ENCODE measurements around the gene MARCHF10.

The MARCHF10 gene

DNA sequence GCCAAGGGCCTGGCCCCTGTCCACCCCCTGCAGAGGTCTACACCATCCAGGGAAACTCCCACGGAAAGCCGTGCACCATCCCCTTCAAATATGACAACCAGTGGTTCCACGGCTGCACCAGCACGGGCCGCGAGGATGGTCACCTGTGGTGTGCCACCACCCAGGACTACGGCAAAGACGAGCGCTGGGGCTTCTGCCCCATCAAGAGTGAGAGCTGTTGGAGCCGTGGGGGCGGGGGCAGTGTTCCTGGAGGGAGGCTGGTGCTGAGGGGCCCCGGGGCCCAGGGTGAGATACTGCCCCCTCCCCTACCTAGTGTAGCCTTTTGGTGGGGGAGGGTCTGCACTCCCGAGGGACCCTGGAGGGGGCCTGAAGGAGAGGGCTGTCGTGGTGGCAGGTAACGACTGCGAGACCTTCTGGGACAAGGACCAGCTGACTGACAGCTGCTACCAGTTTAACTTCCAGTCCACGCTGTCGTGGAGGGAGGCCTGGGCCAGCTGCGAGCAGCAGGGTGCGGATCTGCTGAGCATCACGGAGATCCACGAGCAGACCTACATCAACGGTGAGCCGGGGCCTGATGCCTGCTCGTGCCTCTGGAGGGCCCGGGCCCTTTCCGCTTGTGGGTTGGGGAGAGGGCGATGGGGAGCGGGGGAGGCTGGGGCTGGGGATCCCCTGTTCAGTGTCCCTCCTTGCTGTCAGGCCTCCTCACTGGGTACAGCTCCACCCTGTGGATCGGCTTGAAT is 141.9 kb downstream of the MARCHF10 start:
- no peak overlapping the region for H3K4me3 ChIP-seq (ENCODE audit: low read length)
- H3K36me3 ChIP-seq (replicated peaks; ENCODE audit: low read depth, low read length) = no peaks in the 10 kb centered on the region
- H3K79me2 ChIP-seq (ENCODE audit: low read length) = no peaks in the 10 kb centered on the region
- H4K20me1 ChIP-seq (ENCODE audit: insufficient read depth, low read length) = no peaks in the 10 kb centered on the region
- no peak overlapping the region for H3K9ac ChIP-seq (ENCODE audit: low read length)
- H3K27me3 ChIP-seq (ENCODE audit: low read depth, low read length) = no peaks in the 10 kb centered on the region
- no peaks in the 10 kb centered on the region for H3K9me3 ChIP-seq (ENCODE audit: insufficient read depth, low read length)
- H3K4me1 ChIP-seq (ENCODE audit: low read length) = no peaks in the 10 kb centered on the region
- no peak overlapping the region for H2AFZ ChIP-seq (ENCODE audit: low read depth, low read length)
- no peak overlapping the region for H3K4me2 ChIP-seq (ENCODE audit: low read length)
- TF ChIP-seq, protein P1, sequence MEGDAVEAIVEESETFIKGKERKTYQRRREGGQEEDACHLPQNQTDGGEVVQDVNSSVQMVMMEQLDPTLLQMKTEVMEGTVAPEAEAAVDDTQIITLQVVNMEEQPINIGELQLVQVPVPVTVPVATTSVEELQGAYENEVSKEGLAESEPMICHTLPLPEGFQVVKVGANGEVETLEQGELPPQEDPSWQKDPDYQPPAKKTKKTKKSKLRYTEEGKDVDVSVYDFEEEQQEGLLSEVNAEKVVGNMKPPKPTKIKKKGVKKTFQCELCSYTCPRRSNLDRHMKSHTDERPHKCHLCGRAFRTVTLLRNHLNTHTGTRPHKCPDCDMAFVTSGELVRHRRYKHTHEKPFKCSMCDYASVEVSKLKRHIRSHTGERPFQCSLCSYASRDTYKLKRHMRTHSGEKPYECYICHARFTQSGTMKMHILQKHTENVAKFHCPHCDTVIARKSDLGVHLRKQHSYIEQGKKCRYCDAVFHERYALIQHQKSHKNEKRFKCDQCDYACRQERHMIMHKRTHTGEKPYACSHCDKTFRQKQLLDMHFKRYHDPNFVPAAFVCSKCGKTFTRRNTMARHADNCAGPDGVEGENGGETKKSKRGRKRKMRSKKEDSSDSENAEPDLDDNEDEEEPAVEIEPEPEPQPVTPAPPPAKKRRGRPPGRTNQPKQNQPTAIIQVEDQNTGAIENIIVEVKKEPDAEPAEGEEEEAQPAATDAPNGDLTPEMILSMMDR (IDR thresholded peaks at IDR 0.05; ENCODE audit: low read depth, low read length) = no peak
- no peak for TF ChIP-seq EZH2phosphoT487 (IDR thresholded peaks at IDR 0.05; ENCODE audit: low read depth)
- no peak overlapping the region for H3K27ac ChIP-seq (ENCODE audit: low read length)

- Histone ChIP-seq H4K20me1 (ENCODE audit: insufficient read depth, low read length) (no peaks in the 10 kb centered on the region), H3K27ac (ENCODE audit: low read length) (no peak overlapping the region), H2AFZ (ENCODE audit: low read depth, low read length) (no peak overlapping the region), H3K79me2 (ENCODE audit: low read length) (no peaks in the 10 kb centered on the region), H3K9ac (ENCODE audit: low read length) (no peak overlapping the region), H3K27me3 (ENCODE audit: low read depth, low read length) (no peaks in the 10 kb centered on the region), H3K4me1 (ENCODE audit: low read length) (no peaks in the 10 kb centered on the region), H3K4me3 (ENCODE audit: low read length) (no peak overlapping the region), H3K36me3 (replicated peaks; ENCODE audit: low read depth, low read length) (no peaks in the 10 kb centered on the region), H3K4me2 (ENCODE audit: low read length) (no peak overlapping the region), H3K9me3 (ENCODE audit: insufficient read depth, low read length) (no peaks in the 10 kb centered on the region; the same call in 1 of the 2 replicates)
- no peak for TF ChIP-seq EZH2phosphoT487 (IDR thresholded peaks at IDR 0.05; ENCODE audit: low read depth)
- TF ChIP-seq, protein P1 (IDR thresholded peaks at IDR 0.05; ENCODE audit: low read depth, low read length) = no peak
These were observed 142.5 kb downstream of the MARCHF10 start for GRCh38 chr17:62665599-62665998.

- Histone ChIP-seq H3K36me3 (replicated peaks; ENCODE audit: low read depth, low read length) (no peaks in the 10 kb centered on the region), H3K4me1 (ENCODE audit: low read length) (no peaks in the 10 kb centered on the region), H3K9ac (ENCODE audit: low read length) (no peak overlapping the region), H3K27ac (ENCODE audit: low read length) (no peak overlapping the region), H3K79me2 (ENCODE audit: low read length) (no peaks in the 10 kb centered on the region), H3K4me2 (ENCODE audit: low read length) (no peak overlapping the region), H2AFZ (ENCODE audit: low read depth, low read length) (no peak overlapping the region), H4K20me1 (ENCODE audit: insufficient read depth, low read length) (no peaks in the 10 kb centered on the region), H3K27me3 (ENCODE audit: low read depth, low read length) (no peaks in the 10 kb centered on the region), H3K4me3 (ENCODE audit: low read length) (no peak overlapping the region), H3K9me3 (ENCODE audit: insufficient read depth, low read length) (no peaks in the 10 kb centered on the region; the same call in 1 of the 2 replicates)
- no peak for TF ChIP-seq EZH2phosphoT487 (IDR thresholded peaks at IDR 0.05; ENCODE audit: low read depth)
- TF ChIP-seq, protein P1 (IDR thresholded peaks at IDR 0.05; ENCODE audit: low read depth, low read length) = no peak
These were observed 143.6 kb downstream of the MARCHF10 start for GRCh38 chr17:62664336-62665120.

DNA sequence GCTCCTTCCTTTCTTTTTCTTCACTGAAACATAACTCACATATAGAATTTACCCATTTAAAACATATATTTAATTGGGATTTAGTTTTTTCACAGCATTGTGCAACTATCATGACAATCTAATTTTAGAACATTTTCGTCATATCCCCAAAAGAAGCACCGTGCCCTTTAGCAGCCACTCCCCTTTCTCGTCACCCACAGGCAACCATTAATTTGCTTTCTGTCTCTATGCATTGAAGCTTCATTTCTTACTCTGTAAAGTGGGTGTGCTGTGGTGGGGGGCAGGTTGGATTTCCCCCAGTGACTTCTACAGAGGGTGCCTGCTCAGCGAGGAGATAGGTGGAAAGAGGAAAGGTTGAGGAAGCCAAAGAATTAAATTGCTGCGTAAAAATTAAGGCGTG is 144.8 kb downstream of the MARCHF10 start:
- no peaks in the 10 kb centered on the region for H3K79me2 ChIP-seq (ENCODE audit: low read length)
- no peaks in the 10 kb centered on the region for H3K36me3 ChIP-seq (replicated peaks; ENCODE audit: low read depth, low read length)
- H3K4me3 ChIP-seq (ENCODE audit: low read length) = no peak overlapping the region
- no peak for TF ChIP-seq EZH2phosphoT487 (IDR thresholded peaks at IDR 0.05; ENCODE audit: low read depth)
- TF ChIP-seq, protein P1 (IDR thresholded peaks at IDR 0.05; ENCODE audit: low read depth, low read length) = no peak
- no peaks in the 10 kb centered on the region for H3K4me1 ChIP-seq (ENCODE audit: low read length)
- no peak overlapping the region for H3K9ac ChIP-seq (ENCODE audit: low read length)
- no peaks in the 10 kb centered on the region; the same call in 1 of the 2 replicates for H3K9me3 ChIP-seq (ENCODE audit: insufficient read depth, low read length)
- H3K4me2 ChIP-seq (ENCODE audit: low read length) = no peak overlapping the region
- no peaks in the 10 kb centered on the region for H4K20me1 ChIP-seq (ENCODE audit: insufficient read depth, low read length)
- no peaks in the 10 kb centered on the region for H3K27me3 ChIP-seq (ENCODE audit: low read depth, low read length)
- no peak overlapping the region for H3K27ac ChIP-seq (ENCODE audit: low read length)
- no peak overlapping the region for H2AFZ ChIP-seq (ENCODE audit: low read depth, low read length)

Measured in OCI-LY3 (cell line).